Measurements from ENCODE around the gene RAMP2. TPM values are rescaled to one million over a fixed set of nuclear protein-coding genes. Genes with fewer than 3 reads are reported as not detected.

The RAMP2 gene
- total and polyA plus RNA-seq, 2 of the 13 experiments (the other 11 are each of a cell fraction or from before 2014, with no cell fraction given): 1.4 to 5.2 TPM

GRCh38 chr17:42780851-42781638, 20.0 kb downstream of the RAMP2 start (continued):
- TF ChIP-seq ARID4A (CRISPR knock-in tag; IDR thresholded peaks at IDR 0.05; ENCODE audit: borderline replicate concordance): no peak; the same call in 1 of the 2 replicates
- peak; percentile 89 for TF ChIP-seq AGO2 (optimal IDR thresholded peaks at IDR 0.05; ENCODE audit: low read depth, low read length)
- 0 out of 2 replicates have a peak, but pooled peaks have one; percentile 85 for TF ChIP-seq ZNF713 (CRISPR knock-in tag; IDR thresholded peaks at IDR 0.05)
- 0 out of 2 replicates have a peak, but pooled peaks have one; percentile 30 for TF ChIP-seq TBX2 (CRISPR knock-in tag; IDR thresholded peaks at IDR 0.05; ENCODE audit: borderline replicate concordance)
- no peak for TF ChIP-seq CERS6 (CRISPR knock-in tag; IDR thresholded peaks at IDR 0.05)
- no peak for TF ChIP-seq PAF1 (CRISPR knock-in tag; IDR thresholded peaks at IDR 0.05)
- no peak for TF ChIP-seq ELF1 (CRISPR knock-in tag; IDR thresholded peaks at IDR 0.05)
- no peak for TF ChIP-seq CCAR2 (optimal IDR thresholded peaks at IDR 0.05; ENCODE audit: low read depth, low read length)
- no peak for TF ChIP-seq ZNF329 (CRISPR knock-in tag; IDR thresholded peaks at IDR 0.05; ENCODE audit: low read depth)
- TF ChIP-seq KAT7 (CRISPR knock-in tag; IDR thresholded peaks at IDR 0.05; ENCODE audit: borderline replicate concordance): peak; percentile 61; the same call in 1 of the 2 replicates
- peak; percentile 14 for TF ChIP-seq ZNF724P (CRISPR knock-in tag; IDR thresholded peaks at IDR 0.05; ENCODE audit: borderline replicate concordance)
- no peak for TF ChIP-seq TOE1 (CRISPR knock-in tag; IDR thresholded peaks at IDR 0.05)
- TF ChIP-seq, protein P1, sequence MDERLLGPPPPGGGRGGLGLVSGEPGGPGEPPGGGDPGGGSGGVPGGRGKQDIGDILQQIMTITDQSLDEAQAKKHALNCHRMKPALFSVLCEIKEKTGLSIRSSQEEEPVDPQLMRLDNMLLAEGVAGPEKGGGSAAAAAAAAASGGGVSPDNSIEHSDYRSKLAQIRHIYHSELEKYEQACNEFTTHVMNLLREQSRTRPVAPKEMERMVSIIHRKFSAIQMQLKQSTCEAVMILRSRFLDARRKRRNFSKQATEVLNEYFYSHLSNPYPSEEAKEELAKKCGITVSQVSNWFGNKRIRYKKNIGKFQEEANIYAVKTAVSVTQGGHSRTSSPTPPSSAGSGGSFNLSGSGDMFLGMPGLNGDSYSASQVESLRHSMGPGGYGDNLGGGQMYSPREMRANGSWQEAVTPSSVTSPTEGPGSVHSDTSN (CRISPR knock-in tag; IDR thresholded peaks at IDR 0.05): no peak
- no peak for TF ChIP-seq POGZ (CRISPR knock-in tag; IDR thresholded peaks at IDR 0.05)
- TF ChIP-seq, protein P2, sequence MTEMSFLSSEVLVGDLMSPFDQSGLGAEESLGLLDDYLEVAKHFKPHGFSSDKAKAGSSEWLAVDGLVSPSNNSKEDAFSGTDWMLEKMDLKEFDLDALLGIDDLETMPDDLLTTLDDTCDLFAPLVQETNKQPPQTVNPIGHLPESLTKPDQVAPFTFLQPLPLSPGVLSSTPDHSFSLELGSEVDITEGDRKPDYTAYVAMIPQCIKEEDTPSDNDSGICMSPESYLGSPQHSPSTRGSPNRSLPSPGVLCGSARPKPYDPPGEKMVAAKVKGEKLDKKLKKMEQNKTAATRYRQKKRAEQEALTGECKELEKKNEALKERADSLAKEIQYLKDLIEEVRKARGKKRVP (CRISPR knock-in tag; IDR thresholded peaks at IDR 0.05): peak in 1 of 2 experiments; percentile 29; a peak in 2 of 4 replicates
- no peak for TF ChIP-seq PLSCR1 (CRISPR knock-in tag; IDR thresholded peaks at IDR 0.05; ENCODE audit: borderline replicate concordance)
- TF ChIP-seq ZFP90 (CRISPR knock-in tag; IDR thresholded peaks at IDR 0.05; ENCODE audit: borderline replicate concordance): 0 out of 2 replicates have a peak, but pooled peaks have one; percentile 17
- peak; percentile 54; the same call in 1 of the 2 replicates for TF ChIP-seq ZNF790 (CRISPR knock-in tag; IDR thresholded peaks at IDR 0.05; ENCODE audit: borderline replicate concordance)
- no peak for TF ChIP-seq ZNF678 (CRISPR knock-in tag; IDR thresholded peaks at IDR 0.05)
- no peak for TF ChIP-seq SNAI1 (CRISPR knock-in tag; IDR thresholded peaks at IDR 0.05; ENCODE audit: borderline replicate concordance)
- TF ChIP-seq ZNF709 (CRISPR knock-in tag; IDR thresholded peaks at IDR 0.05): no peak
